ENCODE data around the gene LRFN5.
"Not testable (repeated sequence)": the region's sequence is repeated elsewhere in the genome, so short reads cannot be mapped to it uniquely, and the experiment has no call there.

- not testable (repeated sequence) for TF ChIP-seq CTCF, EP300 (IDR thresholded peaks at IDR 0.05)
Observed at GRCh38 chr14:41750575-41750974, 143.9 kb downstream of the LRFN5 start.
